Measurements from ENCODE around the gene ADAMTS15. TPM values are rescaled to one million over a fixed set of nuclear protein-coding genes. Genes with fewer than 3 reads are reported as not detected.

ADAMTS15 gene
- total and polyA plus RNA-seq, 2 donors (not counting 1 experiment from before 2014, with no cell fraction given), result not detected

- 88% methylated on average over 9 of the region's 12 CpGs for WGBS (ENCODE audit: insufficient coverage)
- DNase-seq, result no peak
- H3K4me3 Mint-ChIP-seq, result no peak overlapping the region
- Histone ChIP-seq H2AFZ (ENCODE audit: insufficient read depth, low read depth, low read length, poor library complexity, severe bottlenecking) (no peak overlapping the region), H4K20me1 (ENCODE audit: control insufficient read depth, insufficient read depth, low read length, poor library complexity, severe bottlenecking) (no peaks in the 10 kb centered on the region), H3K4me1 (ENCODE audit: control insufficient read depth in 2 of 2, insufficient read depth in 2 of 2, low read length in 2 of 2) (no peaks in the 10 kb centered on the region), H3K4me3 (ENCODE audit: control extremely low read depth in 1 of 5, extremely low read depth in 1 of 5, insufficient read depth in 1 of 5, low read depth in 2 of 5, low read length in 4 of 5) (no peak overlapping the region), H3K4me2 (replicated peaks; ENCODE audit: low read depth, low read length, poor library complexity, severe bottlenecking) (no peak overlapping the region), H3K9ac (ENCODE audit: low read length) (no peak overlapping the region), H3K27ac (ENCODE audit: low read length in 2 of 2) (no peak overlapping the region), H3K27me3 (replicated peaks in 1 of 4; ENCODE audit: control extremely low read depth in 1 of 4, control insufficient read depth in 3 of 4, insufficient read depth in 4 of 4, low read length in 3 of 4) (no peaks in the 10 kb centered on the region), H3K79me2 (ENCODE audit: control insufficient read depth, insufficient read depth, low read length) (no peaks in the 10 kb centered on the region), H3K9me3 (ENCODE audit: control extremely low read depth in 1 of 3, control insufficient read depth in 2 of 3, insufficient read depth in 1 of 3, low read length in 2 of 3) (no peaks in the 10 kb centered on the region), H3K36me3 (replicated peaks in 1 of 2; ENCODE audit: control extremely low read depth in 1 of 2, control insufficient read depth in 1 of 2, extremely low read depth in 1 of 2, insufficient read depth in 2 of 2, low read length in 1 of 2) (no peaks in the 10 kb centered on the region)
- peaks cover 5% of the 10 kb centered on the region for H3K27me3 Mint-ChIP-seq
- ATAC-seq (ENCODE audit: low read depth), result no peak
- ChIA-PET CTCF (no interaction called here), POLR2A (no interaction called here)
- H3K27ac Mint-ChIP-seq, result no peak overlapping the region
- intact Hi-C loops (cut with micrococcal nuclease), result no loop called here
- no peaks in the 10 kb centered on the region for H3K9me3 Mint-ChIP-seq (ENCODE audit: insufficient read depth)
- TF ChIP-seq CTCF (IDR thresholded peaks at IDR 0.05) (no peak), EZH2 (IDR thresholded peaks at IDR 0.05; ENCODE audit: borderline replicate concordance, insufficient read depth, low read depth, low read length, poor library complexity, severe bottlenecking) (no peak)
- H3K4me1 Mint-ChIP-seq, result no peaks in the 10 kb centered on the region
These were observed 26.4 kb downstream of the ADAMTS15 start for GRCh38 chr11:130474637-130475400.

GRCh38 chr11:130475426-130476053 is 27.1 kb downstream of the ADAMTS15 start:
- no peak overlapping the region for H2AFZ ChIP-seq (ENCODE audit: insufficient read depth, low read depth, low read length, poor library complexity, severe bottlenecking)
- H3K9ac ChIP-seq (ENCODE audit: low read length), result no peak overlapping the region
- no peak overlapping the region for H3K4me3 Mint-ChIP-seq
- ATAC-seq (ENCODE audit: low read depth), result no peak
- intact Hi-C loops (cut with micrococcal nuclease), result no loop called here
- H3K4me2 ChIP-seq (replicated peaks; ENCODE audit: low read depth, low read length, poor library complexity, severe bottlenecking), result no peak overlapping the region
- WGBS (ENCODE audit: insufficient coverage), result 92% methylated on average over 7 of the region's 10 CpGs
- H3K4me1 Mint-ChIP-seq, result no peaks in the 10 kb centered on the region
- ChIA-PET POLR2A (no interaction called here), CTCF (no interaction called here)
- peaks cover 5% of the 10 kb centered on the region for H3K27me3 Mint-ChIP-seq
- no peaks in the 10 kb centered on the region for H3K27me3 ChIP-seq (replicated peaks in 1 of 4; ENCODE audit: control extremely low read depth in 1 of 4, control insufficient read depth in 3 of 4, insufficient read depth in 4 of 4, low read length in 3 of 4)
- no peaks in the 10 kb centered on the region for H3K4me1 ChIP-seq (ENCODE audit: control insufficient read depth in 2 of 2, insufficient read depth in 2 of 2, low read length in 2 of 2)
- H4K20me1 ChIP-seq (ENCODE audit: control insufficient read depth, insufficient read depth, low read length, poor library complexity, severe bottlenecking), result no peaks in the 10 kb centered on the region
- no peak for TF ChIP-seq CTCF (IDR thresholded peaks at IDR 0.05)
- TF ChIP-seq EZH2 (IDR thresholded peaks at IDR 0.05; ENCODE audit: borderline replicate concordance, insufficient read depth, low read depth, low read length, poor library complexity, severe bottlenecking), result no peak
- H3K9me3 Mint-ChIP-seq (ENCODE audit: insufficient read depth), result no peaks in the 10 kb centered on the region
- DNase-seq, result no peak
- no peak overlapping the region for H3K27ac ChIP-seq (ENCODE audit: low read length in 2 of 2)
- no peak overlapping the region for H3K4me3 ChIP-seq (ENCODE audit: control extremely low read depth in 1 of 5, extremely low read depth in 1 of 5, insufficient read depth in 1 of 5, low read depth in 2 of 5, low read length in 4 of 5)
- no peaks in the 10 kb centered on the region for H3K36me3 ChIP-seq (replicated peaks in 1 of 2; ENCODE audit: control extremely low read depth in 1 of 2, control insufficient read depth in 1 of 2, extremely low read depth in 1 of 2, insufficient read depth in 2 of 2, low read length in 1 of 2)
- H3K9me3 ChIP-seq (ENCODE audit: control extremely low read depth in 1 of 3, control insufficient read depth in 2 of 3, insufficient read depth in 1 of 3, low read length in 2 of 3), result no peaks in the 10 kb centered on the region
- no peak overlapping the region for H3K27ac Mint-ChIP-seq
- no peaks in the 10 kb centered on the region for H3K79me2 ChIP-seq (ENCODE audit: control insufficient read depth, insufficient read depth, low read length)

Data from B cell (primary cell).